HG03575 (cell line): Measurements from ENCODE around the gene RAB30.

Source experiments
- ATAC-seq: cut with Tn5 transposase; IDR thresholded peaks from one replicate; pipeline ENCODE4 v1.9.1; 2021; ENCODE audit not compliant: unreplicated experiment, insufficient number of reproducible peaks, low FRiP score; ENCODE audit errors: extremely low read depth

Gene RAB30

GRCh38 chr11:83044958-83045712 lies 26.6 kb downstream of the RAB30 start:
- no peak for ATAC-seq

GRCh38 chr11:83042964-83043711 lies 28.6 kb downstream of the RAB30 start:
- ATAC-seq, result no peak

DNA sequence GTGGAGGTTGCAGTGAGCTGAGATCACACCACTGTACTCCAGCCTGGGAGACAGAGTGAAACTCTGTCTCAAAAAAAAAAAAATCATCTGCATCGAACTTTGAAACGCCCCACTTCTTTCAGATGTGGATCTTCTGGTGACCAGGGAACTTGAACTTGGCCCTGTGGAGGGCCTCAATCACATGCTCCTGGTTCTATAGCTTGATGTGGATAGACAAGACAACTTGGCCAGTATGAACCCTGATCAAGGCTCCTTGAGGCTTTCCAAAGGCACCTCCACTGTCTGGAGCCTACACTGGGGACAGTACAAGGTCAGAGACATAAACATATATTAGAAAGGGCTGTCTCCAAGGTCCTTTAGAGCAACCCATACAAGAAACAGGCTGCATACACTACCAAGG lies 30.6 kb downstream of the RAB30 start:
- ATAC-seq, result no peak

GRCh38 chr11:83039566-83039965 lies 32.1 kb downstream of the RAB30 start:
- no peak for ATAC-seq

DNA sequence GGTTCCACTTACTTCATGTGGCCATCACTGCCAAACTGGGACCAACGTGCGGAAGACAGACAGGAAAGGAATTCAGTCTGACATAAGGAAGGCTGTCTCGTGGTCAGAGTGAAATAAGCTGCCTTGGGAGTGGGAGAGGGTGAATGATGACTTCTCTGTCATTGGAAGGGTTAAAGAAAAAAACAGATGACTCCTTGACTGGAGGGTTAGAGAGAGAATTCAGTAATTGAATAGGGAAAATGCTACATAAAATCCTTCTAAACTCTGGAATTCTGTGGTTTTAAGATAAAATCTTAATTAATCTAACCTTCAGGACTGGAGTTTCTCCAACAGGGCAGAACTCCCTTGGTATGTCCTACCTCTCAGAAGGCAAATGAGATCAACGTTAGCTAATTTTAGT lies 33.8 kb downstream of the RAB30 start:
- no peak for ATAC-seq

DNA sequence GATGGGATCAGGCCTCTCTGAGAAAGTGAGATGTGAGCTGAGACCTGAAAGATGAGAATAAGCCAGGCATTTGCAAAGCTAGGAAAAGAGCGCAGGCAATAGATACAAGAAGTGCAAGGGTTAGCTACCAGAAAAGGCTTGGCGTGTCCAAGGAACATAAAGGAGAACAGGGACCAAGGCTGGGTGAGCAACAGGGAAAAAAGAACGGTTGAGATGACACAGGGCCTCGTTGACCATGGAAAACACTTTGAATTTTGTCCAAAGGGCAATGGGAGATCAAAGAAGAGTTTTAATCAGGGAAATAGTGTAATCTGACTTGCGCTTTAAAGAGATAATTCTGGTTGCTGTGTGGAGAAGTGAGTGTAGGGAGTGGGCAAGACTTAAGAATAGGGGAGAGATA lies 35.0 kb downstream of the RAB30 start:
- no peak for ATAC-seq

GRCh38 chr11:83035070-83035854 lies 36.4 kb downstream of the RAB30 start:
- ATAC-seq, result no peak

- ATAC-seq, result no peak
These were observed 37.1 kb downstream of the RAB30 start for GRCh38 chr11:83034673-83035014.

GRCh38 chr11:83033972-83034672 lies 37.6 kb downstream of the RAB30 start:
- no peak for ATAC-seq

- ATAC-seq, result no peak
These were observed 38.3 kb downstream of the RAB30 start for GRCh38 chr11:83033371-83033770.

- ATAC-seq, result no peak
These were observed 40.6 kb downstream of the RAB30 start for GRCh38 chr11:83031127-83031526.

DNA sequence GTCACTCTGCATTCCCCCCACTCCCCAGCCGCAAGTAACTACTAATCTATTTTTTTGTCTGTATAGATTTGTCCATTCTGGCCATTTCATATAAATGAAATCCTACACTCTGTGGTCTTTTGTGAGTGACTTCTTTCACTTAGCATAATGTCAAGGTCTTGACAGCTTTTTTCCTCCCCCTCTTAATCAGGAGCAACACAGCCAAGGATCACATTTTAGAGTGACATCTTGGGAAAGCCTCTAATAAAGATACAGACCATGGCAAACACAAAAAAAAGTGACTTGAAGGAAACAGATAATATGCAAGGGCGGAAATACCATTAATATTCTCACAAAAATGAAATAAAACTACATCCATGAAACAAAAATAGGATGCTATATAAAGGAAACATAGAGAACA lies 43.9 kb downstream of the RAB30 start:
- ATAC-seq, result no peak

DNA sequence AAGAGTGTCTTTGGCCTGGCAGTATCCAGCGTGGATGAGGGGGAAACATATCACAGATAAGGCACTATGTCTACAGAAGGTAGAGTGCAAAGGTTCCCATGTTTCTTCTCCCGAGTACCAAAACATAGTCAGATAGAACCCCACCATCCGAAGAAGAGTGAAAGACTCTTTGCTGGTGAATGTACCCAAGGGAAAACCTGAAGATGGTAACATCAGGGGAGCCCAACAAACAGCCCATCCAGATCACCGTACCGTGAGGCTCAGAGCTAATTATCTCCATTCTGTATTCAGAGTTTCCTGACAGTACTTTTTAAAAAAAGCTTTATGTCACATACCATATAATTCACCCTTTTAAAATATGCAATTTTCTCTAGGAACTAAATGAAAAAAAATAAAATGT lies 44.4 kb downstream of the RAB30 start:
- ATAC-seq, result no peak

GRCh38 chr11:83026229-83026628 lies 45.5 kb downstream of the RAB30 start:
- ATAC-seq, result no peak

GRCh38 chr11:83025267-83025704 lies 46.4 kb downstream of the RAB30 start:
- ATAC-seq, result no peak

GRCh38 chr11:83024270-83024854 lies 47.3 kb downstream of the RAB30 start:
- no peak for ATAC-seq

GRCh38 chr11:83023410-83023809 lies 48.3 kb downstream of the RAB30 start:
- ATAC-seq, result no peak

- no peak for ATAC-seq
These were observed 49.9 kb downstream of the RAB30 start for GRCh38 chr11:83021780-83022125.
